A673 (cell line): Measurements from ENCODE around the gene MFSD6L.

Source experiments
- EZH2 ChIP-seq: fragments of 200-600 bp; sonication (generic); IDR thresholded peaks from 2 replicates; pipeline ENCODE4 v1.6.1; 2017; ENCODE audit warnings: borderline replicate concordance, low read depth, mild to moderate bottlenecking, mixed read lengths, antibody characterized with exemption, low read length; ENCODE audit not compliant: poor library complexity, severe bottlenecking
- TF ChIP-seq, protein P1 (sequence below): fragments of 300-800, 200-600 bp; sonication (generic); conservative IDR thresholded peaks from 2 replicates; pipeline ENCODE4 v1.5.1; 2017; ENCODE audit warnings: low read depth, mild to moderate bottlenecking, antibody characterized with exemption, low read length, moderate library complexity, mixed read lengths

DNA sequence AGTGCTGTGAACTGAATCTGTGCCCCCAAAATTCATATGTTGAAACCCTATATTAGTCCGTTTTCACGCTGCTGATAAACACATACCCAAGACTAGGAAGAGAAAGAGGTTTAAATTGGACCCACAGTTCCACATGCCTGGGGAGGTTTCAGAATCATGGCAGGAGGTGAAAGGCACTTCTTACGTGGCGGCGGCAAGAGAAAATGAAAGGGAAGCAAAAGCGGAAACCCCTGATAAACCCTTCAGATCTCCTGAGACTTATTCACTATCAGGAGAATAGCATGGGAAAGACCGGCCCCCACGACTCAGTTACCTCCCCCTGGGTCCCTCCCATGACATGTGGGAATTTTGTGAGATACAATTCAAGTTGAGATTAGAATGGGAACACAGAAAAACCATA lies 37.2 kb downstream of the MFSD6L start:
- TF ChIP-seq, protein P1, sequence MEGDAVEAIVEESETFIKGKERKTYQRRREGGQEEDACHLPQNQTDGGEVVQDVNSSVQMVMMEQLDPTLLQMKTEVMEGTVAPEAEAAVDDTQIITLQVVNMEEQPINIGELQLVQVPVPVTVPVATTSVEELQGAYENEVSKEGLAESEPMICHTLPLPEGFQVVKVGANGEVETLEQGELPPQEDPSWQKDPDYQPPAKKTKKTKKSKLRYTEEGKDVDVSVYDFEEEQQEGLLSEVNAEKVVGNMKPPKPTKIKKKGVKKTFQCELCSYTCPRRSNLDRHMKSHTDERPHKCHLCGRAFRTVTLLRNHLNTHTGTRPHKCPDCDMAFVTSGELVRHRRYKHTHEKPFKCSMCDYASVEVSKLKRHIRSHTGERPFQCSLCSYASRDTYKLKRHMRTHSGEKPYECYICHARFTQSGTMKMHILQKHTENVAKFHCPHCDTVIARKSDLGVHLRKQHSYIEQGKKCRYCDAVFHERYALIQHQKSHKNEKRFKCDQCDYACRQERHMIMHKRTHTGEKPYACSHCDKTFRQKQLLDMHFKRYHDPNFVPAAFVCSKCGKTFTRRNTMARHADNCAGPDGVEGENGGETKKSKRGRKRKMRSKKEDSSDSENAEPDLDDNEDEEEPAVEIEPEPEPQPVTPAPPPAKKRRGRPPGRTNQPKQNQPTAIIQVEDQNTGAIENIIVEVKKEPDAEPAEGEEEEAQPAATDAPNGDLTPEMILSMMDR = no peak
- TF ChIP-seq EZH2 = no peak
